RWPE1 (cell line): Measurements from ENCODE around the gene CLEC2B.

Experiments
- CTCF ChIA-PET: fragments of 350-600 bp; sonication (Branson Sonifier 250); formaldehyde crosslinking; extraction: SDS; loops from one replicate; lab custom pipeline; 2021; lab: Yijun Ruan, JAX
- POLR2A ChIA-PET: fragments of 400-600 bp; formaldehyde crosslinking; extraction: SDS; loops from one replicate; lab custom pipeline; 2020; ENCODE audit warnings: antibody characterized with exemption; ENCODE audit not compliant: low non-redundant PET; lab: Yijun Ruan, JAX
- DNase-seq: peaks from one replicate; pipeline ENCODE4 v3.0.0; 2012; ENCODE audit warnings: low spot score
- H3K27ac ChIP-seq: fragments of 450-650 bp; 2 replicates; pipeline ENCODE4 v1.5.1; 2017
- CTCF ChIP-seq: fragments of 450-650 bp; conservative IDR thresholded peaks from 2 replicates; pipeline ENCODE4 v1.5.1; 2017; ENCODE audit warnings: low read depth, mild to moderate bottlenecking

Gene CLEC2B

DNA sequence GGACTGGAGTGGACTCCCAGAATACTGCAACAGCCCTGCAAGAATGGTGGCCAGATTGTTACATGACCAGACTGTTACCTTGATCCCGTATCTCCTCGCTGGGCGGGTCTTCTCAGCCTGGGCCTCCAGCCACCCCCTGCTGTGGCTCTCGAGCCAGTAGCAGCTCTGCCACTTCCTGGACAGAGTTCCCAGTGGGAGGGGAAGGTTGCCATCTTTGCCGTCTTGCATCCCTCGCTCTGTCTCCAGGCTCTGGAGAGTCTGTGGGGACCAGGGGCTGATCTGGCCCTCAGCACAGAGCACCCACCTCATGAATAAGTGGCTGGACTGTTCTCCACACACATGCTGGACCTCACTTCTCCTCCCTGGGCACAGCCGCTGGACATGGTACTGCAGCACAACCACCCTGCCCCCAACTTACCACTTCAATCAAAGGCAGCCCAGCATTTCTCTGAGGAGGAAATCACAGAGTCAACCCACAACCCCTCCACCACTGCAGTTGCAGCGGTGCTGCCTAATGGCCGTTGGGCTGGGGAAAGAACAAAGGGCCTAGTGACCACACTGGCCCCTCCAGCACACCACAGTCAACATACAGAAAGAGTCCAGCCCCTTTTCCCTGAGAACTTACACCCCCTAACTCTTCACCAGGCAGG, 48.7 kb downstream of the CLEC2B start:
- CTCF ChIA-PET = interaction anchor here (0.6 to 0.7 kb wide), 2 partner anchors 44 to 183 kb away, joined by 3 read pairs; no protein-coding TSS in a partner anchor
- H3K27ac ChIP-seq = no peak overlapping the region
- POLR2A ChIA-PET = no interaction called here
- TF ChIP-seq CTCF = no peak
- no peak for DNase-seq

GRCh38 chr12:9813821-9814798, 55.0 kb downstream of the CLEC2B start:
- DNase-seq = peak; percentile 68
- ChIA-PET POLR2A (no interaction called here), CTCF (interaction anchor here (0.5 to 2.1 kb wide), 14 partner anchors 10 to 1928 kb away, joined by 3 to 14 read pairs (median 4); no protein-coding TSS in a partner anchor)

DNA sequence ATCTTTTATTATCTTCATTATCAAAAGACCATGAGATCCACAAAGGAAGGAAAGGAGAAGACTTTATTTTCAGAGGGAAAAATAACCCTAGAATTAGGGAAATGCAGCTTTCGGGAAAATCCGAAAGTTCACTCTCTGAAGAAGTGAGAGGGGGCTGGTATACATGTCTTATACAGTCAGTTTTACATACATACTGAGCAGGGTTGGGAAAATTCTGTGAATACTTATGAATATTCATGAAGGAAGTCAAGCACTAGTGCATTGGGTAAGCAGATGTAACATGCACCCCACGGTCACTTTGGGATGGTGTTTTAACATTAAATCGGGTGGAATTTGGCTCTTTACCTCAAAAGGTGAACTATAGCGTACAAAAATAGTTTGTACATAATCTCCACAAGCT, 57.5 kb downstream of the CLEC2B start:
- DNase-seq = no peak
- POLR2A ChIA-PET = interaction anchor here (0.6 kb wide), 1 partner anchor 110 kb away, joined by 3 read pairs; no protein-coding TSS in a partner anchor
- CTCF ChIA-PET = interaction anchor here (0.5 to 0.7 kb wide), 2 partner anchors 23 to 128 kb away, joined by 3 read pairs; no protein-coding TSS in a partner anchor
- H3K27ac ChIP-seq = no peak overlapping the region
- no peak for TF ChIP-seq CTCF

More at GRCh38 chr12:9813821-9814798, 55.0 kb downstream of the CLEC2B start:
- no peak overlapping the region for H3K27ac ChIP-seq
- peak; percentile 50 for TF ChIP-seq CTCF

DNA sequence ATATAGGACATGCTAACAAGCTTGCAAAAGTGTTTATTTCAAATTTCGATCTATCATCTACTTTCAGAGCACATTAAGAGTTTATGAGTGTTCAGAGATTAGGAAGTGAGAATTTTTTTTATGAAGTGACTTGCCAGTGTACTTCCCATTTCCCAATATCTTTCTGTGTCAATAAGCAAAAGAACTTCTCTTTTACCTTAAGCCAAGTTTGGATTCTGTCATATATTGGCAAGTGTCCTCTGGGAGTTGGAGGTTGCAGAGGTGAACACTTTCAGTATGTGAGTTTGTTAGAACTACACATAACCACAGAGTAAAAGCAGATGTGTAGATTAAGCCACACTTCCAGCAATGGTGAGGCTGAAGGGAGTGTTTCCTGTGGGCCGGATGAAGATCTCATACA, 58.5 kb downstream of the CLEC2B start:
- CTCF ChIA-PET = interaction anchor here (0.7 kb wide), 2 partner anchors 22 to 212 kb away, joined by 3 read pairs; no protein-coding TSS in a partner anchor
- DNase-seq = no peak
- POLR2A ChIA-PET = no interaction called here
- no peak overlapping the region for H3K27ac ChIP-seq
- no peak for TF ChIP-seq CTCF

GRCh38 chr12:9809866-9810265, 59.3 kb downstream of the CLEC2B start:
- TF ChIP-seq CTCF = no peak
- DNase-seq = no peak
- no peak overlapping the region for H3K27ac ChIP-seq
- CTCF ChIA-PET = interaction anchor here (0.7 kb wide), 1 partner anchor 212 kb away, joined by 3 read pairs; no protein-coding TSS in a partner anchor
- POLR2A ChIA-PET = no interaction called here

DNA sequence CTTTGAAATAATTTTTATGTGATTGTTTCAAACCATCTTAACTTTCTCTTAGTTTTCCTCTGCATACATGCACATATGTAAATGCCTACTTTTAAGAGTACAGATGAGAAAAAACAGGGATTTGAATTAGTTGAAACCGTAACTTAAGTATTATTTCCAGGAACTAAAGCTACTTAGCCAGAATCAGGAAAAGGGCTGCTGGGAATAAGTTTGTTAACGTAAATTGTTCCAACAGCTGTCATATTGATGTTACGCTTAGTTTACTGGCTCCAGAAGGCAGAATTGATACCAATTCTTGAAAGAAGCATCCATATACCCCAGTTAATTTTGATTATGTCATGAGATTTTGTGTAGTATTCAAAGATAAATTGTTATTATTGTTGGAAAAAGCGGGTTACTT, 59.8 kb downstream of the CLEC2B start:
- H3K27ac ChIP-seq = no peak overlapping the region
- TF ChIP-seq CTCF = no peak
- CTCF ChIA-PET = no interaction called here
- POLR2A ChIA-PET = no interaction called here
- DNase-seq = no peak
